HUES64 (cell line): ENCODE measurements around the gene RNF220.
"Not testable (repeated sequence)": the region's sequence is repeated elsewhere in the genome, so short reads cannot be mapped to it uniquely, and the experiment has no call there.

Source experiments
- H3K27ac ChIP-seq: 2 replicates; pipeline ENCODE4 v1.7.0; 2013; ENCODE audit warnings: low read depth, low read length, inconsistent platforms
- H3K27me3 ChIP-seq: 2 replicates; pipeline ENCODE4 v1.6.1; 2013; ENCODE audit warnings: mild to moderate bottlenecking, low read length; ENCODE audit not compliant: insufficient read depth
- H3K36me3 ChIP-seq: 2 replicates; pipeline ENCODE4 v1.6.1; 2013; ENCODE audit warnings: mild to moderate bottlenecking, low read length; ENCODE audit not compliant: insufficient read depth
- H3K4me1 ChIP-seq: 2 replicates; pipeline ENCODE4 v1.6.1; 2013; ENCODE audit warnings: mild to moderate bottlenecking, low read length, moderate library complexity; ENCODE audit not compliant: insufficient read depth
- H3K4me3 ChIP-seq: 2 replicates; pipeline ENCODE4 v1.5.1; 2013; ENCODE audit warnings: mild to moderate bottlenecking, low read length, moderate library complexity
- H3K9ac ChIP-seq: 2 replicates; pipeline ENCODE4 v1.6.1; 2013; ENCODE audit warnings: mild to moderate bottlenecking, low read depth, low read length
- H3K9me3 ChIP-seq: 2 replicates; pipeline ENCODE4 v1.6.1; 2013; ENCODE audit warnings: low read depth, low read length; ENCODE audit not compliant: insufficient read depth
- WGBS: fragments of 150-250, 120-280 bp; methylation state at CpG from one replicate; pipeline ENCODE4 v1.1.7; 2013; ENCODE audit warnings: missing lambda C conversion rate; 5-methylcytosine and 5-hydroxymethylcytosine counted together

RNF220 gene

GRCh38 chr1:44501047-44501890 lies 96.2 kb downstream of the RNF220 start:
- H3K9me3 ChIP-seq: no peaks in the 10 kb centered on the region
- WGBS: under 1% methylated on average over 12 of the region's 13 CpGs
- H3K27me3 ChIP-seq: peaks cover 91% of the 10 kb centered on the region
- peaks cover 39% of the 10 kb centered on the region for H3K4me1 ChIP-seq
- peak overlapping the region; percentile 90; the same call in 1 of the 2 replicates for H3K27ac ChIP-seq
- H3K36me3 ChIP-seq: no peaks in the 10 kb centered on the region
- peak overlapping the region; percentile 49 for H3K4me3 ChIP-seq
- H3K9ac ChIP-seq: peak overlapping the region; percentile 49

- 93% methylated on average over 6 of the region's 6 CpGs for WGBS
These were observed 97.8 kb downstream of the RNF220 start for GRCh38 chr1:44502823-44503222.

GRCh38 chr1:44503625-44504024 lies 98.6 kb downstream of the RNF220 start:
- H3K9ac ChIP-seq: no peak overlapping the region
- 87% methylated on average over 6 of the region's 6 CpGs for WGBS
- peaks cover 57% of the 10 kb centered on the region for H3K4me1 ChIP-seq

More at GRCh38 chr1:44502823-44503222, 97.8 kb downstream of the RNF220 start:
- Histone ChIP-seq H3K4me1 (peaks cover 50% of the 10 kb centered on the region), H3K27me3 (peaks cover 93% of the 10 kb centered on the region)
- H3K9ac ChIP-seq, H3K9me3 ChIP-seq, H3K4me3 ChIP-seq, H3K27ac ChIP-seq, H3K36me3 ChIP-seq: not testable (repeated sequence)

GRCh38 chr1:44505210-44505993 lies 100.3 kb downstream of the RNF220 start:
- peaks cover 87% of the 10 kb centered on the region for H3K27me3 ChIP-seq

More at GRCh38 chr1:44503625-44504024, 98.6 kb downstream of the RNF220 start:
- no peak overlapping the region for H3K4me3 ChIP-seq
- H3K9me3 ChIP-seq: no peaks in the 10 kb centered on the region
- peaks cover 93% of the 10 kb centered on the region for H3K27me3 ChIP-seq
- no peak overlapping the region for H3K27ac ChIP-seq
- H3K36me3 ChIP-seq: no peaks in the 10 kb centered on the region

GRCh38 chr1:44507490-44508396 lies 102.7 kb downstream of the RNF220 start:
- Histone ChIP-seq H3K4me1 (peaks cover 48% of the 10 kb centered on the region), H3K9me3 (no peaks in the 10 kb centered on the region), H3K9ac (no peak overlapping the region), H3K27me3 (peaks cover 92% of the 10 kb centered on the region), H3K27ac (peak overlapping the region; percentile 87; the same call in 1 of the 2 replicates), H3K4me3 (0 out of 2 replicates have a peak overlapping the region, but pooled peaks have one; percentile 6), H3K36me3 (no peaks in the 10 kb centered on the region)
- whole genome bisulfite sequencing: 23% methylated on average over 23 of the region's 26 CpGs

More at GRCh38 chr1:44505210-44505993, 100.3 kb downstream of the RNF220 start:
- H3K9me3 ChIP-seq: no peaks in the 10 kb centered on the region
- peaks cover 50% of the 10 kb centered on the region for H3K4me1 ChIP-seq
- WGBS: 61% methylated on average over 20 of the region's 20 CpGs
- H3K9ac ChIP-seq: no peak overlapping the region
- no peak overlapping the region; the same call in 1 of the 2 replicates for H3K27ac ChIP-seq
- H3K36me3 ChIP-seq: no peaks in the 10 kb centered on the region
- H3K4me3 ChIP-seq: no peak overlapping the region

- Histone ChIP-seq H3K27me3 (peaks cover 94% of the 10 kb centered on the region), H3K27ac (no peak overlapping the region; the same call in 1 of the 2 replicates), H3K36me3 (no peaks in the 10 kb centered on the region), H3K4me1 (peaks cover 48% of the 10 kb centered on the region), H3K9me3 (no peaks in the 10 kb centered on the region), H3K4me3 (no peak overlapping the region), H3K9ac (no peak overlapping the region)
- 83% methylated on average over 5 of the region's 5 CpGs for WGBS
These were observed 103.3 kb downstream of the RNF220 start for GRCh38 chr1:44508397-44508745.

- Histone ChIP-seq H3K4me1 (peaks cover 39% of the 10 kb centered on the region), H3K9me3 (no peaks in the 10 kb centered on the region), H3K9ac (no peak overlapping the region), H3K36me3 (no peaks in the 10 kb centered on the region), H3K4me3 (no peak overlapping the region), H3K27me3 (peaks cover 94% of the 10 kb centered on the region), H3K27ac (no peak overlapping the region)
- WGBS: 97% methylated on average over 3 of the region's 3 CpGs
These were observed 106.3 kb downstream of the RNF220 start for GRCh38 chr1:44511363-44511762.

- H3K27me3 ChIP-seq: peaks cover 94% of the 10 kb centered on the region
- H3K4me1 ChIP-seq: peaks cover 35% of the 10 kb centered on the region
- no peaks in the 10 kb centered on the region for H3K36me3 ChIP-seq
- H3K27ac ChIP-seq: no peak overlapping the region
- no peak overlapping the region for H3K4me3 ChIP-seq
- H3K9me3 ChIP-seq: no peaks in the 10 kb centered on the region
- WGBS: 89% methylated on average over 7 of the region's 7 CpGs
- no peak overlapping the region for H3K9ac ChIP-seq
These were observed 106.7 kb downstream of the RNF220 start for GRCh38 chr1:44511769-44512168.

GRCh38 chr1:44512313-44512885 lies 107.3 kb downstream of the RNF220 start:
- Histone ChIP-seq H3K36me3 (no peaks in the 10 kb centered on the region), H3K27ac (no peak overlapping the region), H3K9ac (no peak overlapping the region), H3K4me3 (no peak overlapping the region), H3K9me3 (no peaks in the 10 kb centered on the region), H3K4me1 (peaks cover 30% of the 10 kb centered on the region), H3K27me3 (peaks cover 94% of the 10 kb centered on the region)
- 77% methylated on average over 13 of the region's 13 CpGs for WGBS

- H3K9ac ChIP-seq: no peak overlapping the region
- H3K36me3 ChIP-seq: no peaks in the 10 kb centered on the region
- peaks cover 22% of the 10 kb centered on the region for H3K4me1 ChIP-seq
- H3K4me3 ChIP-seq: no peak overlapping the region
- no peak overlapping the region for H3K27ac ChIP-seq
- WGBS: 92% methylated on average over 5 of the region's 5 CpGs
- H3K9me3 ChIP-seq: no peaks in the 10 kb centered on the region
- peaks cover 87% of the 10 kb centered on the region; the same call in 1 of the 2 replicates for H3K27me3 ChIP-seq
These were observed 108.1 kb downstream of the RNF220 start for GRCh38 chr1:44513111-44513510.
